Mucosa of rectum (tissue), 2 donors: ENCODE measurements around the gene BRAP.

Experiments used
- H3K27ac ChIP-seq, 2 donors: one replicate each; pipeline ENCODE4 v1.7.0; 2013; ENCODE audit warnings: inconsistent platforms in 2 of 2, low read depth in 2 of 2, low read length in 2 of 2
- H3K27me3 ChIP-seq, 2 donors: one replicate each; pipeline ENCODE4 v1.7.0; 2013; ENCODE audit warnings: low read length in 2 of 2; ENCODE audit not compliant: control insufficient read depth in 2 of 2, insufficient read depth in 2 of 2
- H3K36me3 ChIP-seq, 2 donors: one replicate each; pipeline ENCODE4 v1.7.0; 2013; ENCODE audit warnings: low read length in 2 of 2; ENCODE audit not compliant: control insufficient read depth in 2 of 2, insufficient read depth in 2 of 2
- H3K4me1 ChIP-seq, 2 donors: one replicate each; pipeline ENCODE4 v1.7.0; 2013; ENCODE audit warnings: low read length in 2 of 2, mild to moderate bottlenecking in 1 of 2; ENCODE audit not compliant: control insufficient read depth in 2 of 2, insufficient read depth in 2 of 2
- H3K4me3 ChIP-seq, 2 donors: one replicate each; pipeline ENCODE4 v1.7.0; 2013; ENCODE audit warnings: low read length in 2 of 2
- H3K9ac ChIP-seq, 2 donors: one replicate each; pipeline ENCODE4 v1.7.0; 2013; ENCODE audit warnings: low read length in 2 of 2, low read depth in 1 of 2, mild to moderate bottlenecking in 1 of 2
- H3K9me3 ChIP-seq, 2 donors: one replicate each; pipeline ENCODE4 v1.7.0; 2013; ENCODE audit warnings: low read length in 2 of 2; ENCODE audit not compliant: control insufficient read depth in 2 of 2
- donor health status: healthy.
- donor health status: Normal muscosa, but diverticular disease.

The BRAP gene

GRCh38 chr12:111650912-111651311 lies 34.8 kb downstream of the BRAP start:
- H3K4me3 ChIP-seq: no peak overlapping the region
- H3K9ac ChIP-seq: no peak overlapping the region
- H3K27me3 ChIP-seq: no peaks in the 10 kb centered on the region
- no peaks in the 10 kb centered on the region for H3K9me3 ChIP-seq
- H3K4me1 ChIP-seq: no peaks in the 10 kb centered on the region
- H3K27ac ChIP-seq: no peak overlapping the region
- H3K36me3 ChIP-seq: peaks cover 47 to 65% of the 10 kb centered on the region in 2 donors

GRCh38 chr12:111645433-111645832 lies 40.3 kb downstream of the BRAP start:
- Histone ChIP-seq H3K9ac (no peak overlapping the region), H3K27me3 (no peaks in the 10 kb centered on the region), H3K9me3 (no peaks in the 10 kb centered on the region), H3K4me3 (no peak overlapping the region), H3K27ac (no peak overlapping the region), H3K36me3 (peaks cover 45 to 63% of the 10 kb centered on the region in 2 donors), H3K4me1 (peaks cover 0 to 6% of the 10 kb centered on the region in 2 donors)

- Histone ChIP-seq H3K9ac (no peak overlapping the region), H3K4me1 (peaks cover 0 to 6% of the 10 kb centered on the region in 2 donors), H3K36me3 (peaks cover 37 to 54% of the 10 kb centered on the region in 2 donors), H3K27ac (peak overlapping the region; percentile 34 to 57), H3K4me3 (no peak overlapping the region), H3K9me3 (no peaks in the 10 kb centered on the region), H3K27me3 (no peaks in the 10 kb centered on the region)
These were observed 42.3 kb downstream of the BRAP start for GRCh38 chr12:111643427-111643826.

GRCh38 chr12:111642681-111643426 lies 42.9 kb downstream of the BRAP start:
- peaks cover 37 to 54% of the 10 kb centered on the region in 2 donors for H3K36me3 ChIP-seq
- H3K4me1 ChIP-seq: peaks cover 0 to 6% of the 10 kb centered on the region in 2 donors
- peak overlapping the region; percentile 34 to 57 for H3K27ac ChIP-seq
- H3K4me3 ChIP-seq: no peak overlapping the region
- H3K9ac ChIP-seq: no peak overlapping the region
- H3K27me3 ChIP-seq: no peaks in the 10 kb centered on the region
- no peaks in the 10 kb centered on the region for H3K9me3 ChIP-seq

- Histone ChIP-seq H3K27ac (no peak overlapping the region), H3K4me1 (peaks cover 0 to 8% of the 10 kb centered on the region in 2 donors), H3K9me3 (no peaks in the 10 kb centered on the region), H3K36me3 (peaks cover 19 to 33% of the 10 kb centered on the region in 2 donors), H3K4me3 (no peak overlapping the region), H3K9ac (no peak overlapping the region), H3K27me3 (no peaks in the 10 kb centered on the region)
These were observed 45.2 kb downstream of the BRAP start for GRCh38 chr12:111640506-111640905.

GRCh38 chr12:111638556-111638955 lies 47.2 kb downstream of the BRAP start:
- H3K27ac ChIP-seq: no peak overlapping the region
- no peak overlapping the region for H3K9ac ChIP-seq

GRCh38 chr12:111636209-111636945 lies 49.4 kb downstream of the BRAP start:
- peaks cover 0 to 6% of the 10 kb centered on the region in 2 donors for H3K36me3 ChIP-seq
- no peaks in the 10 kb centered on the region for H3K9me3 ChIP-seq
- H3K27me3 ChIP-seq: no peaks in the 10 kb centered on the region
- no peak overlapping the region for H3K9ac ChIP-seq
- peak overlapping the region; percentile 10 to 12 for H3K27ac ChIP-seq
- peaks cover 0 to 2% of the 10 kb centered on the region in 2 donors for H3K4me1 ChIP-seq
- H3K4me3 ChIP-seq: no peak overlapping the region

More at GRCh38 chr12:111638556-111638955, 47.2 kb downstream of the BRAP start:
- Histone ChIP-seq H3K4me1 (peaks cover 0 to 3% of the 10 kb centered on the region in 2 donors), H3K4me3 (no peak overlapping the region), H3K36me3 (peaks cover 3 to 19% of the 10 kb centered on the region in 2 donors), H3K9me3 (no peaks in the 10 kb centered on the region), H3K27me3 (no peaks in the 10 kb centered on the region)

GRCh38 chr12:111635524-111635923 lies 50.2 kb downstream of the BRAP start:
- Histone ChIP-seq H3K27ac (peak overlapping the region in 1 of 2 donors; percentile 10), H3K9ac (no peak overlapping the region), H3K4me3 (no peak overlapping the region), H3K36me3 (peaks cover 0 to 4% of the 10 kb centered on the region in 2 donors), H3K27me3 (no peaks in the 10 kb centered on the region), H3K4me1 (peaks cover 0 to 2% of the 10 kb centered on the region in 2 donors), H3K9me3 (no peaks in the 10 kb centered on the region)

- no peaks in the 10 kb centered on the region for H3K4me1 ChIP-seq
- H3K4me3 ChIP-seq: no peak overlapping the region
- H3K9me3 ChIP-seq: no peaks in the 10 kb centered on the region
- no peak overlapping the region for H3K9ac ChIP-seq
- H3K27ac ChIP-seq: no peak overlapping the region
- H3K36me3 ChIP-seq: no peaks in the 10 kb centered on the region
- no peaks in the 10 kb centered on the region for H3K27me3 ChIP-seq
These were observed 57.1 kb downstream of the BRAP start for GRCh38 chr12:111628505-111629260.

- H3K27me3 ChIP-seq: no peaks in the 10 kb centered on the region
- no peak overlapping the region for H3K4me3 ChIP-seq
- H3K36me3 ChIP-seq: no peaks in the 10 kb centered on the region
- no peaks in the 10 kb centered on the region for H3K9me3 ChIP-seq
- H3K27ac ChIP-seq: no peak overlapping the region
- H3K9ac ChIP-seq: no peak overlapping the region
- H3K4me1 ChIP-seq: no peaks in the 10 kb centered on the region
These were observed 59.5 kb downstream of the BRAP start for GRCh38 chr12:111626230-111626629.
